ENCODE data around the gene COX19.

DNA sequence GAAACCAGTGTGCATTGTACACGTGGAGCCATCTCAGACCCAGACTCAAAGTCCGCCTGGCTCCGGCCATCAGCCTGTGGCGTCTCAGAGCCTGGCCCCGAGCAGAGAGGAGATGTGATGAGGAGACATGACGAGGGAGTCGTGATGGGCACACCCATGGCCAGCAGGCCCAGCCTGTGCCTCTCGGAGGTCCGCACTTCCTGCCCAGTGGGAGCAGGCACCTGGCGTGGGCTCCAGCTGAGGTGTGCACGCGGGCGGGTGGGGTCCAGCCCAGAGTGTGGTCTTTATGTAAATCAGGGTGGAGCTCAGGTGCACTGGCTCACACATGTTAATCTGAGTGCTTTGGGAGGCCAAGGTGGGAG, 43.0 kb upstream of the COX19 start:
- TF ChIP-seq, protein P1, sequence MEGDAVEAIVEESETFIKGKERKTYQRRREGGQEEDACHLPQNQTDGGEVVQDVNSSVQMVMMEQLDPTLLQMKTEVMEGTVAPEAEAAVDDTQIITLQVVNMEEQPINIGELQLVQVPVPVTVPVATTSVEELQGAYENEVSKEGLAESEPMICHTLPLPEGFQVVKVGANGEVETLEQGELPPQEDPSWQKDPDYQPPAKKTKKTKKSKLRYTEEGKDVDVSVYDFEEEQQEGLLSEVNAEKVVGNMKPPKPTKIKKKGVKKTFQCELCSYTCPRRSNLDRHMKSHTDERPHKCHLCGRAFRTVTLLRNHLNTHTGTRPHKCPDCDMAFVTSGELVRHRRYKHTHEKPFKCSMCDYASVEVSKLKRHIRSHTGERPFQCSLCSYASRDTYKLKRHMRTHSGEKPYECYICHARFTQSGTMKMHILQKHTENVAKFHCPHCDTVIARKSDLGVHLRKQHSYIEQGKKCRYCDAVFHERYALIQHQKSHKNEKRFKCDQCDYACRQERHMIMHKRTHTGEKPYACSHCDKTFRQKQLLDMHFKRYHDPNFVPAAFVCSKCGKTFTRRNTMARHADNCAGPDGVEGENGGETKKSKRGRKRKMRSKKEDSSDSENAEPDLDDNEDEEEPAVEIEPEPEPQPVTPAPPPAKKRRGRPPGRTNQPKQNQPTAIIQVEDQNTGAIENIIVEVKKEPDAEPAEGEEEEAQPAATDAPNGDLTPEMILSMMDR (IDR thresholded peaks at IDR 0.05; ENCODE audit: poor library complexity, severe bottlenecking) = no peak
- TF ChIP-seq EP300 (conservative IDR thresholded peaks at IDR 0.05; ENCODE audit: poor library complexity, severe bottlenecking) (no peak), POLR2AphosphoS5 (IDR thresholded peaks at IDR 0.05) (no peak), TAF1 (IDR thresholded peaks at IDR 0.05; ENCODE audit: low read depth) (no peak), EZH2 (IDR thresholded peaks at IDR 0.05; ENCODE audit: borderline replicate concordance, insufficient read depth, low read length, poor library complexity, severe bottlenecking) (no peak)
- TF ChIP-seq, protein P2, sequence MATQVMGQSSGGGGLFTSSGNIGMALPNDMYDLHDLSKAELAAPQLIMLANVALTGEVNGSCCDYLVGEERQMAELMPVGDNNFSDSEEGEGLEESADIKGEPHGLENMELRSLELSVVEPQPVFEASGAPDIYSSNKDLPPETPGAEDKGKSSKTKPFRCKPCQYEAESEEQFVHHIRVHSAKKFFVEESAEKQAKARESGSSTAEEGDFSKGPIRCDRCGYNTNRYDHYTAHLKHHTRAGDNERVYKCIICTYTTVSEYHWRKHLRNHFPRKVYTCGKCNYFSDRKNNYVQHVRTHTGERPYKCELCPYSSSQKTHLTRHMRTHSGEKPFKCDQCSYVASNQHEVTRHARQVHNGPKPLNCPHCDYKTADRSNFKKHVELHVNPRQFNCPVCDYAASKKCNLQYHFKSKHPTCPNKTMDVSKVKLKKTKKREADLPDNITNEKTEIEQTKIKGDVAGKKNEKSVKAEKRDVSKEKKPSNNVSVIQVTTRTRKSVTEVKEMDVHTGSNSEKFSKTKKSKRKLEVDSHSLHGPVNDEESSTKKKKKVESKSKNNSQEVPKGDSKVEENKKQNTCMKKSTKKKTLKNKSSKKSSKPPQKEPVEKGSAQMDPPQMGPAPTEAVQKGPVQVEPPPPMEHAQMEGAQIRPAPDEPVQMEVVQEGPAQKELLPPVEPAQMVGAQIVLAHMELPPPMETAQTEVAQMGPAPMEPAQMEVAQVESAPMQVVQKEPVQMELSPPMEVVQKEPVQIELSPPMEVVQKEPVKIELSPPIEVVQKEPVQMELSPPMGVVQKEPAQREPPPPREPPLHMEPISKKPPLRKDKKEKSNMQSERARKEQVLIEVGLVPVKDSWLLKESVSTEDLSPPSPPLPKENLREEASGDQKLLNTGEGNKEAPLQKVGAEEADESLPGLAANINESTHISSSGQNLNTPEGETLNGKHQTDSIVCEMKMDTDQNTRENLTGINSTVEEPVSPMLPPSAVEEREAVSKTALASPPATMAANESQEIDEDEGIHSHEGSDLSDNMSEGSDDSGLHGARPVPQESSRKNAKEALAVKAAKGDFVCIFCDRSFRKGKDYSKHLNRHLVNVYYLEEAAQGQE (IDR thresholded peaks at IDR 0.05; ENCODE audit: borderline replicate concordance) = no peak

Measured in neural cell (in vitro differentiated cells).